ENCODE data around the gene AQP6.

- TF ChIP-seq CTCF (IDR thresholded peaks at IDR 0.05) (no peak), REST (IDR thresholded peaks at IDR 0.05; ENCODE audit: insufficient read depth in 1 of 2, low read depth in 2 of 2, low read length in 1 of 2) (no peak), POLR2AphosphoS5 (IDR thresholded peaks at IDR 0.05; ENCODE audit: low read depth, low read length) (no peak)
Measured at GRCh38 chr12:49923880-49924556, 48.7 kb upstream of the AQP6 start.

All from Panc1 (cell line).